ENCODE results near the gene ETF1.

Gene ETF1

DNA sequence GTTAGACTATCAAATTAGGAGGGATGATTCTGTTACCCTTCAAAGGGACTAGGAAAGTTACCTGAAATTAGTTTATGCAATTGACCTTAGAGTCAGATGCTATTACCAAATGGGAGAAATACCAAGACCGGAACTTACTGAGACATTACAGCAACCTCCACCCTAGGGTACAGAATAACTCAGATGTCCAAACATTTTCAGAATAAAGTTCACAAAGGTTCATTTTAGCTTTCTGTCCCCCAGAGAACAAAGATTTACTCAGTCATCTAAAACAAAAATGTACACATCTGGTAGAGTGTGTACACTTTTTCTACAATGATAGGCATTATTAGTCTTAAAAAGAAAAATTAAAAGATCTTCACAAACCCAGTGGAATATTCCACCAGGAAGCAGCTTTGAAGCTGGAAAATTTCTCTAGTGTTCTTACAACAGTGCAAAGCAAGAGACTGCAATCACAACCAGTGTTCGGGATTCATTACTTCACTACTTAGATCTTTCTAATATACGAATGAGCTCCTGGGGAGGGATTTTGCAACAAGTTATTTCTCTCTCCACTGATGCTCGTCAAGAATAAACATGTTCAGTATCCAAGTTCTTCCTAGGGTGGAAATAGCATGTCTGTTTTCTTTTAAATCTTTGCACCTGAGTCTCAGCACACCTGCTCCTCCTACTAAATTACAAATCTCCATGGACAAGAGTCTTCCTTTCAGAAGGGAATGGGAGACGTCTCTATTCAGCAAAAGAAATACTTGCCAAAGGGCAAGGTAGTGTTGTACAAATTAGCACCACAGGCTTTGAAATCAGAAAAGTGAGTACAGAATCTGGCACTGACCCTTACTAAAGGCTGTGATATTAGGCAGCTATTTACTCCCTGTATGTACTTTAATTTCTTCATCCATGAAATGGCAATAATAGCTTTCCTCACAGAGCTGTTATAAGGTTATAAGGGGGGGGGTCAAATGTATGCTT lies 8.8 kb downstream of the ETF1 start:
- H3K4me3 ChIP-seq (replicated peaks; ENCODE audit: low read depth, low read length): no peak overlapping the region
- TF ChIP-seq, protein P1, sequence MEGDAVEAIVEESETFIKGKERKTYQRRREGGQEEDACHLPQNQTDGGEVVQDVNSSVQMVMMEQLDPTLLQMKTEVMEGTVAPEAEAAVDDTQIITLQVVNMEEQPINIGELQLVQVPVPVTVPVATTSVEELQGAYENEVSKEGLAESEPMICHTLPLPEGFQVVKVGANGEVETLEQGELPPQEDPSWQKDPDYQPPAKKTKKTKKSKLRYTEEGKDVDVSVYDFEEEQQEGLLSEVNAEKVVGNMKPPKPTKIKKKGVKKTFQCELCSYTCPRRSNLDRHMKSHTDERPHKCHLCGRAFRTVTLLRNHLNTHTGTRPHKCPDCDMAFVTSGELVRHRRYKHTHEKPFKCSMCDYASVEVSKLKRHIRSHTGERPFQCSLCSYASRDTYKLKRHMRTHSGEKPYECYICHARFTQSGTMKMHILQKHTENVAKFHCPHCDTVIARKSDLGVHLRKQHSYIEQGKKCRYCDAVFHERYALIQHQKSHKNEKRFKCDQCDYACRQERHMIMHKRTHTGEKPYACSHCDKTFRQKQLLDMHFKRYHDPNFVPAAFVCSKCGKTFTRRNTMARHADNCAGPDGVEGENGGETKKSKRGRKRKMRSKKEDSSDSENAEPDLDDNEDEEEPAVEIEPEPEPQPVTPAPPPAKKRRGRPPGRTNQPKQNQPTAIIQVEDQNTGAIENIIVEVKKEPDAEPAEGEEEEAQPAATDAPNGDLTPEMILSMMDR (IDR thresholded peaks at IDR 0.05; ENCODE audit: low read length, missing control alignments): no peak
- no peak for DNase-seq (ENCODE audit: low read depth)

DNA sequence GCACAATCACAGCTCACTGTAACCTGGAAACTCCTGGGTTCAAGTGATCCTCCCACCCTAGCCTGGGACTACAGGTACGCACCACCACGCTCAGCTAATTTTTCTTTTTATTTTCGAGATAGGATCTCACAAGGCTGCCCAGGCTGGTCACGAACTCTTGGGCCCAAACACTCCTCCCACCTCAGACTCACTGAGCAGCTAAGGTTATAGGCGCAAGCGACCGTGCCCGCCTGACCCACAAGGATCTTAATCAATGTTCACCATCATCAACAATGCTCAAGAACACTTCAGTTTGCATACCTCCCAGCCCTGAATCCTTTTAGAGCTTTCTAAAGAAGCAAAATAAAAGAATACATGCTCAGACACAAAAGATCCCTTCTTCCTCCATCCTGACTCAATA lies 13.2 kb downstream of the ETF1 start:
- TF ChIP-seq, protein P1 (IDR thresholded peaks at IDR 0.05; ENCODE audit: low read length, missing control alignments): no peak
- H3K4me3 ChIP-seq (replicated peaks; ENCODE audit: low read depth, low read length): no peak overlapping the region
- DNase-seq (ENCODE audit: low read depth): no peak

DNA sequence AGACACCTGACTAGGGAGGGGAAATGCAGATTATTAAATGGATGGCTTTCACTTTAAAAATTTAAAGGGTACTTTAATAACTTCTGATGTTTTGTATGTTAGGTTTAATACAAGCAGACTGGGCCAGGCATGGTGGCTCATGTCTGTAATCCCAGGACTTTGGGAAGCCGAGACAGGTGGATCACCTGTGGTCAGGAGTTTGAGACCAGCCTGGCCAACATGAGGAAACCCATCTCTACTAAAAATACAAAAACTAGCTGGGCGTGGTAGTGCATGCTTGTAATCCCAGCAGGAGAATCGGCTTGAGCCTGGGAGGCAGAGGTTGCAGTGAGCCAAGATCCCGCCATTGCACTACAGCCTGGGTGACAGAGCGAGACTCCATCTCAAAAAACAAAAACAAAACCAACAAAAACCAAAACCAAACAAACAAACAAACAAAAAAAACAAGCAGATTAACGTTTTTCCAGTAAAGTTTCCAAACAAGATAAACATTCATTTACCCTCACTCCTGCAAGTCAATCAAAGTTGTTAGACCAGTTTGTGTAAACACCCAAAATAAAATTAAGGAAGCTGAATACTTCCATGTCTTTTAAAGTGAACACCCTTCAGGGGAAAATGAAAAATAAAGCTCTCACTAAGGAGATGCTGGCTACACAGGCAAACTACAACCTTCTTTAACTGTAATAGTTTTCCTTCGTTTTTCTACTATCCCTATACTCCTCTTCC lies 14.1 kb downstream of the ETF1 start:
- H3K4me3 ChIP-seq (replicated peaks; ENCODE audit: low read depth, low read length): no peak overlapping the region
- TF ChIP-seq, protein P1 (IDR thresholded peaks at IDR 0.05; ENCODE audit: low read length, missing control alignments): no peak
- DNase-seq (ENCODE audit: low read depth): no peak

DNA sequence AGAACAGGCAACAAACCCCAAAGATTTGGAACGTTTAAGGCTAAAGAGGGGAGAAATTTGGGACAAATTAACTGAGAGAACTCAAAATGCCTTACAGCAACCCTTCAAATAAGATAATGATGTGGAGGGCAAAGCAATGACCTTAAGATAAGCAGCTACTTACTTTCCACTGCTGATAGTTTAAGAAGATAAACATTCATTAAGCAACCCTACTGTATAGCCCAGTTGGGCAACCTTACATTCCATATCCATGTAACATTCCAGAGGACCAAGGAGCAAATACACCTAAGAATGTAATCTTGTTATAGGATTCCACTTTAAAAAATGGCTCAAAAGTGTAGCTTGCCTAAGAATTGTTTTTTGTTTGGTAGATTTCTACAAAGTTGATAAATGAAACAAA lies 14.8 kb downstream of the ETF1 start:
- no peak for DNase-seq (ENCODE audit: low read depth)
- no peak overlapping the region for H3K4me3 ChIP-seq (replicated peaks; ENCODE audit: low read depth, low read length)
- TF ChIP-seq, protein P1 (IDR thresholded peaks at IDR 0.05; ENCODE audit: low read length, missing control alignments): no peak

DNA sequence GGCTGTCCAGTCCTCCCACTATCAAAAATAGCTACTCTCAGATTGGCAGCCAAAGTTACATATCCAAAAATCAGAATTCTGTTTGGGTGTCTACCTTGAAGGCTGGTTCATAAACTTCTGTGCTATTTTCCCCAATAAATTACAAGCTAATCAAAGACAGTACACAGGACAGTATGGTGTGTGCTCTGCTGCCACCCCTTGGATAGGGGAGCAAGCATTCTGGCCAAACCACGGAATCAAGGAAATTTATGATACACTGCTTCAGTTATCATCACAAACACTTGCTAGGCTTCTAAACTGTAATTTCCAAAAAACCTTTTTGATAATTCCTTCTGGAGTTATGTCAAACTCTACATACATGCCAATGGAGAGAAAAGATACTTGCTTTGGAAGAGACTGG lies 15.9 kb downstream of the ETF1 start:
- DNase-seq (ENCODE audit: low read depth): no peak
- TF ChIP-seq, protein P1 (IDR thresholded peaks at IDR 0.05; ENCODE audit: low read length, missing control alignments): peak; percentile 3
- no peak overlapping the region for H3K4me3 ChIP-seq (replicated peaks; ENCODE audit: low read depth, low read length)

DNA sequence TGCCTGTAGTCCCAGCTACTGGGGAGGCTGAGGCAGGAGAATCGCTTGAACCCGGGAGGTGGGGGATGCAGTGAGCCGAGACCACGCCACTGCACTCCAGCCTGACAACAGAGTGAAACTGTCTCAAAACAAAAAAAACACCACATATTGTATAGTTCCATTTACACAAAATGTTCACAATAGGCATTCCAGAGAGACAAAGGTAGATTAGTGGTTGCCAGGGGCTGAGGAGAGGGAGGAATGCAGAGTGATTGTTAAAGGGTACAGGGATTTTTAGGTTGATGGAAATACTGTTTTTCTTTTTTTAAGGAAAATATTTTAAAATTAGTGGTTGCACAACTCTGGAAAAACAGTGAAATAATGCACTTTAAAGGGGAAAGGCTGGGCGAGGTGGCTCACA lies 19.6 kb downstream of the ETF1 start:
- no peak overlapping the region for H3K4me3 ChIP-seq (replicated peaks; ENCODE audit: low read depth, low read length)
- DNase-seq (ENCODE audit: low read depth): no peak
- TF ChIP-seq, protein P1 (IDR thresholded peaks at IDR 0.05; ENCODE audit: low read length, missing control alignments): no peak
